ENCODE results near the gene CACNA2D3.

CACNA2D3 gene

DNA sequence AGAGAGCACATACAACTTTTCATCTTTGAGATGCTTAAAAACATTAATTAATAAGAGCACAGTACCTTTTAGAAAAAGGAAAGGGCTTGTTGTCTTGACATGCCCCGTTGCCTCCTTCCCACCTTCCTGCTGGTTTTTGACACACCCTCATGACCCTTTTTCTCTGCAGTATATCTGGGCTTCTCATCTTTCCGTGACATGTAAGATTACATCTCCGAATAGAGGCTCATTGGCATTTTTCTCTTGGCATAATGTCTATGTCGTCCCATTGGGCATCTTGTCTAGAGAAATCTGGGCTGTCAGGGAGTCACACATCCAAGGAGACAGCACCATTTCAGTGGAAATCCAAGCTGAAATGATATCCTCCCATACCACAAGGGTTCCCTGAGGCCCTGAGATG lies 741.4 kb downstream of the CACNA2D3 start:
- DNase-seq: no peak

DNA sequence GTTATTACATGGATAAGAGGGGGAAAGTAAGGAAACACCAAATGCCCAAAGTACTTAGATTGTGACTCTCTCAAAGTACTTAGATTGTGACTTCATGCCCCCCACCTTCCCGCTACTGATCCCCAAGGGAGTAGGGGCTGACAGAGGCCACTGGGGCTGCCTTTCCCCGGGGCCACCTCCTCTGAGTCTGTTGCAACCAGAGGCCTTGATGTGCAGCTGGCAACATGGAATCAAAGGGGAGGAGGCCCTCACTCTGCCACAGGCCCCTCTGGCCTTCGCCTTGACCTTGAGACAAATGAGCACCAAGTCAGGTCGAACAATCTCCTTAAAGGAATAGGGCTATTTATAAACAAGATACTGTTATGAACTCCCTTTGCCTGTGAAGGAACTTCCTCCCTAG lies 743.0 kb downstream of the CACNA2D3 start:
- no peak for DNase-seq

DNA sequence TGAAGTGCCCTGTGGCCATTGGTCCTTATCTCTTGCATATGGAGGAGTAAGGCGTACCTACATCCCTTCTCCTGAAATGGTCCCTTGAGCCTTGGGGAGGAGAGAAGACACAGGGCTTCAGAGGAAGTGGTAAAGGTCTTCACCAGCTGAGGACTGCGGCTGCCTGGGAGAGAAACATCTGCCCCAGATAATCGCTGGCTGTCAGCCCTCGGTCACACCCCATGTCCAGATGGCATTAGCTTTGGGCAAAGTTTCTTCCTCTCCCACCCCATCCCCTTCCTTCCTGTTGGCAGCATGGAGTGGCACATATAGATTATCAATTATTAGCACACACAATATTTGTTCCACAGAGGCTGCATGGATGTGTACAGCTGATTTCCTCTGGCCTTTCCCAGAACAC lies 743.9 kb downstream of the CACNA2D3 start:
- DNase-seq: no peak

DNA sequence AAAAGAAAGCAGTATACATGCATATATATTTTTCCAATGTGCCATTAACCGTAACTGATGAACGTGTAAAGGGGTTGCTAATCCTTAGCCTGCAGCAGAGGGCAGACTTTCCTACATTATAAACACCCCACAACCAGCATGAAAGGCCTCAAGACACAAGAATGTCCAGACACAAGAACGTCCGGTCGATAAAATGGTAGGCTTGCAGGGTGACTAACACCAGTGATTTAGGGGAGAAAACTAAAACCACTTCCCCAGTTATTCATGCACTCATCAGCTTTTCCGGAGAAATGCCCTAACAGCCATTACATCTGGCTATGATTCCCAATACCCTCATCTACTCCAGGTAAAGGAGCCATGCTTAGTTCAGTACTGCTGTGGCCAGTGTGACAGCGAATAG lies 748.1 kb downstream of the CACNA2D3 start:
- DNase-seq: no peak

DNA sequence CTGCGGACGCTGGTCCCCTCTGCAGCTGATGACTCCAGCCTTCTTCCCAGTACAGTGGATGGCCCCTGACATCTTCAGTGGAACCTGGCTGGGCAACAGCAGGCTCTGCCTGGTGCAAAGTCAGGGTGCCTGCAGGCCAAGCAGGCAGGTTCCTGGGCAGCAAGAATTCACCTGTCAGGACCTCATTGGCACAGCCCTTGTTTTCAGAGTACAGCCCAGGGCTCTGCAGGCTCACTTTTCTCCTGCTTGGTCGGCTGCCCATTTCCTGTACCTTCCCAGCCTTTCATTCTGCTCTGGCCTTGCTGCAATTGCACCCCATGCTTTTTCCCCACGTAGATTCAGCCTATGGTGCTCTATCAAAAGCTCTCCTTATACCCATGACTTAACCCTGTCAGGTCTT lies 749.5 kb downstream of the CACNA2D3 start:
- DNase-seq: no peak

DNA sequence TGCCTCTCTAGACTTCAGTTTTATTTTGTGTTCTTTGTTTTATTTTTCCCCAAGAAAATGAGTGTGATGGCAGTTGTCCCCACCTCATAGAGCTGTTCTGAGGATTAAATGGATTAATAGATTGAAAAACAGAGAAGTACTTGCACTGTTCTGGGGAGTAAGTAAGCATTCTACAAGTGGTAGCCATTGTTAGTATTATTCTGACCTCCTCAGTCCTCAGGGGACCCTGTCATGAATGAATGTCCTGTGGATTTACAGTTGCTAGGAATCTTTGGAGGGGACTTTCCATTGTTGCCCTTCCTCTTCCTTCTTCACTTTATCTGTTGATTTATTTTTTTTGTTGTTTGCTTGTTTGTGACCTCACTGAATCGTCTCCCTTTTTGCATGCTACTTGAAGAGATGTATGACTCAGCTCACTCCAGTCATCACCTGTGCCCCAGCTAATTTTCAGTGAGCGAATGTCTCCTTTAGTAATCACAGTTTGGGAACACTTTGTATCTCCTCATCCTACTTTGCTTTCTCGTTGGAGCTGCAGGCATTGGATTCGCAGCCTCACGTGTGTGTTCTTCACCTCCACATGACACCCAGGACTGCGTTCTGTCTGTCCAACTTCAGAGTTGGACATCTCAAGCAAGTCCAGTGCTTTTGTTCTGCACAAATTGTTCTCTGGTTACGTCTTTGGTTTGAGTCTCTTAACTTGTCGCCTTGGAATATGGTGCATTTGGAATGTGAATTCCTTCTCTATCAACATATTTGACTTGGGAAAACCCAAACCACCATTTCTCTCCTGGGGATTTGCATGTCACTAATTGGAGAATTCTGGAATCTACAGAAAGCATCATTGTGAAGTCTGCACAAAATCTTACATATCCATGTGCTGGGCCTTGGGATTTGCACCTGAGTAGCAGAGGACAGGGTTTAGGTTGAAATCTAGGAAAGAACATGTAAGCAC lies 751.0 kb downstream of the CACNA2D3 start:
- DNase-seq: no peak

DNA sequence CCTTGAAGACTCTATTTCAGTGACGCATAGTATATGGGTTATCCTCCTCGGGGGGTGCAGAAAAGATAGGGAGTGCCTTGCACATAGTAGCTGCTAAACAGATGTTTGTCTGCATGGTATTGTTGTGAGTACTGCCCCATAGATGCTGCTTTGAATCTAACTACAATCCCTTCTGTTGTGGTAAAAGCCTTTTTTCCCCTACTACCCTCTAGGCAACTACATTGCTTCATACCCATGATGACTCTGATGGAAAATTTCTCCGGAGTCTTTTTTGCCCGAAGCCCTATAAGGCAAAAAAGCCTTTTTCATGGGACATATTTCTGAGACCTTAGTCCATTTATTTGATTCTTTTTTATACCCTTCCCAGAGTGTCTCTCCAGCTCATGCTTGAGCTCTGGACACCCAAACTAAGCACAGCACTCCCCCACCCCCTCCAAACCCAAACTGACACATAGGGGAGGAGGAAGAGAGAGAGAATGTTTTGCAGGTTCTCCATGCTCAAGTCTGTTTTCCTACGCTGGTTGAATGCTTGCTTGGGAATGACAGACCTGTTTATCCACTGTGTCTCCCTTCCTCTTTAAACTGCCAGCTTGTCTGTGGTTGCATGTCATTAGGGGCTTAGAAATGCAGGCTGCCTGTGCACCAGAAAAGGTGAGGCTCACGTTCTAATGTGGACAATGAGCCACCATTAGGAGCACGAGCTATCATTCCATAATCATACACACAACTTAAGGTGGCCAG lies 752.6 kb downstream of the CACNA2D3 start:
- no peak for DNase-seq

DNA sequence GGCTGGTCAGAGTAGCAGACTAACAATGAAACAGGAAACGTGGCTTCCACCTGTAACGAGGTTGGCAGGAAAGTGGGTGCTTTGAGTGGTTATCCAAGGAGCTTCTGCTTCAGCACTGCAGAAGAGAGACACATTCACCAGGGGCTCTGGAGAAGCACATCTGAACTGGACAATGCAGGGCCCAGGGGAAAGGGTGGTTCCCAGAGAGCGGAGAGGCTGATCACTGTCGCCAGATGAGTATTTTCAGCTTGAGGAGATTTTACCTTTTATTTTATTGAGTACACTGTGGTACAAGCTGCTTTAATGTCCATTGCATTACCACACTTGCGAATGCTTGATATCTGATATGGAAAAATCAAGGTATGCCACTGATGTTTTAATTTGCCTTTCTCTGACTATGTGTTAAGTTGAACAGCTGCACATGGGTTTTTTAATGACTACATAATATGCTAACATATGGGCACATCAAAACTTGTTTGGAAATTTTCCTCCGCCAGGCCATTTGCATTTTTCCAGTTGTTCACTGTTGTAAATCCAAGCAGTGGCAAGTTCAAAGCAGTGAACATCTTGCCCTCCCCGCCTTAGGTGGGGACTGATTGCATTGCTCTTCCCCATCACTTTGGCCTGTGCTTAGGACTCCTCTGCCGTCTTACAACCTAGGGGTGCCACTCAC lies 753.4 kb downstream of the CACNA2D3 start:
- DNase-seq: no peak

DNA sequence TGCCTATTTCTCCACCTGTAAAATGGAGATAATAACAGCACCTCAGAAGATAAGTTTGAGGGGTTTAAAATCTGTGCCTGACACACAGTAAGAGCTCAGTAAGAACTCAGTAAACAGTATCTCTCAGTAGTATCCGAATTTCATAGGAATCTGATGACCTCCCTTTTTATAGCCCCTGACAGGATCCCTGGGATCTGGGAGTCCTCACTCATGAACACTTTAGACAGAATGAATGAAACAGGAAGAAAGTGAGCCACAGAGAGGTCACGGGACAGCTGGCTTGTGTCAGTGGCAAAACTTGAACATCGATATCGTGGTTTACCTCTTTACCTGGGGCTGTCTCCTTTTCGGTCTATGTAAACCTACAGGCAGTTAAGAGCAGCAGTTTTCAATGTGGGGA lies 754.3 kb downstream of the CACNA2D3 start:
- DNase-seq: no peak

DNA sequence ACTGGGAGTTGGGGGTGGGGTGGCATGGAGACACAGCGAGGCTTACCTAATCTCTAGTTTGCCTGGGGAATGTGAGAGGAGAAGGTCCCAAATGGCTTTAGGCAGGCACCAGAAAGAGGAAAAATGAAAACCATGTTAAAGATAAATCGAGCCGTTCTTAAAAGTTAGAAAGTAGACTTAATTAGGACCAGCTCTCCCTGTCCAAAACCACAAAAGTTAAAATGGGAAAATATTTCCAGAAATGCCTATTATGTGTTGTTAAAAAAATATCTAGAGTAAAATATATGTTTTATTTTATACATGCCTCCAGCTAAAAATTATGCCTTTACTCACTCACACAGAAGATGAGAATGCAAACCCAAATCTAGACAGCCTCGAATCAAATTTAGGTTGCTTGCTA lies 755.4 kb downstream of the CACNA2D3 start:
- no peak for DNase-seq

DNA sequence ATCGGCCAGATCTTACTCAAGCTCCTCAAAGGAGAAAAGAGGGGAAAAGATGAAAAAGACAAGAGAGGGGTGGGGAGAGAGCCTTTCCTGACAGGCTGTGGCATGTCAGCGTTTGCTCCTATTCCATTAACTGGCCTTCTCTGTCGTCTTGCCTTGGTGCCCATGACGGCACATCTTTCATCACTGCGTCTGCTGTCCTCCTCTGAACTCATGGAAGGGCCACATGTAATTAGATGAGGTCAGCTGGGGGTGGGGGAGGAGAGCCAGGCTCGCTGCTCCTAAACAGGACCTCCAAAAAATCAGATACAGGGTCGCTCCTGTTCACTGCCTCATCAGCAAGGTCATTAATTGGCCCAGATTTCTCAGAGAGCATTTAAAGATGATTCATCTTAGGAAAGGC lies 755.8 kb downstream of the CACNA2D3 start:
- no peak for DNase-seq

DNA sequence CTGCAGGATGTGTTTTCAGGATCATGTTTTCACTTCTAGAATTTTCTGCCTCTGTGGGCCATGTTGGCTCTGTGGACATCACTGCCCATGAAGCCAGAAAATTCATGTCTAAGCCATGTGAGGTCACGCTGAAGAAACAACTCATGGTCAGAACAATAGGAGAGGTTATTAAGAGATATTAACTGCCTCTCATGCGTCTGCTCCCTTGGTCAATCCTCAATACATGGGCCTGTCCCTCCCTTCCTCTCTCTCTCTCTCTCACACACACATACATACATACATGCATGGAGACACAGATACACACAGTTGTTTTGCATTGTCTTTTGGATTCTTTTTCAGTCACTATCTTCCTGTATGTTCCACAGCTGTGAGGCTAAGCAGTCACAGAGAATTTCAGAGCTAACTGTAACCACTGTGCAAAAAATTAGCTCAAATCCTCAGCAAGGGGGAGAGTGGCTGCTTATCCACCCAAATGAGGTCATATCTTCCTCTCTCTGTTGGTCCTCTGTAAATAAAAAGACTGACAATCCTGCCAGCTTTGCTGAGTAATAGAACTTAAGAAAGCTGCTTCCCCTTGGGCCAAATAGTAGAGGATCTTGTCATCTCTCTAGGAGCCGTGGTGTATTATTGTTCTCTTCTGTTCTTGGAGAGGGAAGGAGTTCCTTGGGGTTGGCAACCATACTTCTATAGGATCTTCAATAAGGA lies 759.9 kb downstream of the CACNA2D3 start:
- no peak for DNase-seq

DNA sequence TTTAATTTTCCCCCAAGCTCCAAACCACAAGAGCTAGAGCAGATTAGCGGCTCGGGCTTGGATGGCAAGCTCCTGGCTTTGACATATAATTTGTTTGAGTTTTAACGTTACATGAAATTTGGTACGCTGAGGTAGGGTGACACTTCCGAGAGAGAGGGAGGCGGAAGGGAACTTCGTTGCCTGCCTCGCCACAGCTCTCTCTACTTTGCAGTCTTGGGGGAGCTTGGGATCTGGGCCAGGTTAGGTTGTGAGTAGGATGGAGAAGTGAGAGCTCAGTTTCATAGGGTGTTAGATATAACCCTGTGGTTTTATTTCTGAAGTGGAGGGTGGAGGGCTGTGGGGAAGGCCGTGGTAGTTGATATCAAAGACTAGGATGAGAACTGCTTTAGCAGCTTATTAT lies 765.8 kb downstream of the CACNA2D3 start:
- DNase-seq: no peak

DNA sequence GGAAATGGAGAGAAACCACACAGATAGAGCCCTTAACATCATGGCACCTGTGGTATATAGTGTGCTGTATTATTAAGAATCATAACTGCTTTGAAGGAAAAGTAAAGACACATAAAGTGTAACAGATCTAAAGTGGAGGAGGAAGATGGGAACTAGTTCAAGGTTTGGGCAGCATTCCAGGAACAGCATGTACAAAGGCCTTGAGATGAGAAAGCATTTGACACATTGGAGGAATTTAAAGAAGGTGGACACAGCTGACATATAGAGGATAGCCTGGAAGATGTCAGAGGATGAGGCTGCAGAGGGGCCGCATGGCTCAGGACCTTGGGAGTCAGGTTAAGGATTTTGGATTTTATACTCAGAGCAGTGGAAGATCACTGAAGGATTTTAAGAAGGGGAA lies 766.5 kb downstream of the CACNA2D3 start:
- no peak for DNase-seq

DNA sequence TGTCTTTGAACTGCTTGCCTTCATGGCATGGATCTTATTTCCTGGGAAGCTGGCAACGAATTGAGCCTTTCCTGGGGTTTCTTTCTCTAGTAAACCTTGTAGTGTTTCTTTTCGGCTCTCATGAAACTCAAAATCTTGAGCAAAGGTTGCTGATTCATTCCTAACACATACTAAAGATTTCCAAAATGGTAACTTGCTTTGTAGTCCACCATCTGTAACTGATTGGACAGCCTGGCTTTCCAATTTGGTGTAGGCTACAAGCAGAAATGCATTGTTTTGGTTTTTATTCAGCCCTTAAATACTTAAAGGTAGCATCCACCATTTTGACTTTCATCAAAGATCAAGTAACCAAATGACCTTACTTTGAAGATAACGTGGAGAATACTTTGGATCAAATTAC lies 767.4 kb downstream of the CACNA2D3 start:
- no peak for DNase-seq

DNA sequence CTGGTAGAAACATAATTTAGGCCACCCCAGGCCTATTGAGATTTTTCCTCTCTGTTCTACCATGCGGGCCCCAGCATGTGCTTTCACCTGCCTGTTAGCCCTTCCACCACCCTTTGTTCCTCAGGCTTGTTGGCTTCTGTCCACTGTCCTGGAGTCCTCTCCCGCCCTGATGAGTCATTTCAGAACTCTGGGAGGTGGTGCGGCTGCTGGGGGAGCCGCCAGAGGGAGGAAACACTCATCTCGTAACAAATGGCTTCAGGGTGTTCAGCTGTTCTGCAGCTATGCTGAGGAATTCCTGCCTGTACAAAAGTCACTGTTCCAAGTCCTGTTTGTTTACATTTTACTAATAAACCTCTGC lies 769.2 kb downstream of the CACNA2D3 start:
- no peak for DNase-seq

DNA sequence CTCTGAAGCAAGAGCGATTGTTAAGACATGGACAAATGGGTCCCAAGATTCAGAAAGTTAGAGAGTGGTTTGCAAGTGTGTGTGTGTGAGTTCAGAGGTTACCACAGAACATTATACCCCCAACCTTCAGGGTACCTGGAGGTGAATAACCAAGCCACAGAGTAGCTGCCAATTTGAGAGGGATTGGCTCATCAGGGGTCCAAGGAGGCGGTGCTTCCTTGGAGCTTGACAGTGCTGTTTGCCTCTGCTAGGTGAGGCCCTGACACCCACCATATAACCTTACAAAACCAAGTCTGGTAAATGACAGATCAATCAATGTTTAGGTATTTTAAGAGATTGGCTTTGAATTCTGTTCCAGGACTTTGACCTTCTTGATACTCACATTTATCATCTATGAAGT lies 769.8 kb downstream of the CACNA2D3 start:
- no peak for DNase-seq

DNA sequence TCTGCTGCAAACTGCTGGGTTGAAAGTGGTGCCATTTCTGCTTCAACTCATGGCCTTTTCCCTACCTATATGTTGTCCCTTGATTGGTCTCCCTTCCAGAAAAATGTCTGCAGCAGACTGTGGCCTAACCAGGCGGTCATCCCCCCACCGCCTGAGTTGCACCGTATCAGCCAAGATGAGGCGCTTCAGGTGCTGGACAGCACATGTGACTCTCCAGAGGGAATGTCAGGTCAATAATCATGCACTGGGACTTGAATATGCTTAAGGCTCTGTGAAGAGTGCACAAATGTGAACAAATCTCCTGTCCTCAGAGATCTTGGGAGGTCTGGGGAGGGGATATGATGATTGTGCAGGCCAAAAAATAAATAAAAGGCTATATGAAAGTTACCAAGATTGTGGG lies 773.3 kb downstream of the CACNA2D3 start:
- DNase-seq: no peak

DNA sequence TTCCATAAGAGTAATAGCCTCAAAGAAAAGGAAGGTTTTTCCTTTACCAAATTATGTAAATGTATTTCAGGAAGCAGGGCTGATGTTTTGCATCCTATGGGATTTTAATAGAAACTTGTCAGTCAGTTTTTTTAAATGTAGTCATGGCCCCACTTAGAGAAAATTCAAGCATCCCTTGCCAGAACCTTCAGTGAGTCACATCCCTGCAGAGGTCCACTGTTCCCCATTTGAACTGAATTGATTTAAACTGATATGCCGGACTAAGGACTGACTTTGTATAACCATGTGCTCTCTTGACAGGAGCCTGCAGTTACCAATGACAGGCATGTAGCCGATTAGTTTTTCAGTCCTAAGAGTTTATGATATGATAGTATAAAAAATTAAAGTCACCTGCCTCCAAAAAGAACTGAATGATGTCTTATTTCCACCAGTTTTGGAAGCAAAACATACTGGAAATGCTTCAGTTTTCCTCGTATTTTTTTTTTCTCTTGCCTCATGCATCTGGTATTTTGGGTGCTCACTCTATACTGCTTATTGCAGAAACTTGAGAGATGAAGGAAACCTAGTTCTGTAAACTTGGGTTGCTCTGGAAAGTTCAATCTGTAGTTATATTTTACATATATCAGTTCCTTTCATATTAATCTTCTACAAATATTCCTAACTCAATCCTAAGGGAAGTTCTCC lies 774.8 kb downstream of the CACNA2D3 start:
- no peak for DNase-seq

DNA sequence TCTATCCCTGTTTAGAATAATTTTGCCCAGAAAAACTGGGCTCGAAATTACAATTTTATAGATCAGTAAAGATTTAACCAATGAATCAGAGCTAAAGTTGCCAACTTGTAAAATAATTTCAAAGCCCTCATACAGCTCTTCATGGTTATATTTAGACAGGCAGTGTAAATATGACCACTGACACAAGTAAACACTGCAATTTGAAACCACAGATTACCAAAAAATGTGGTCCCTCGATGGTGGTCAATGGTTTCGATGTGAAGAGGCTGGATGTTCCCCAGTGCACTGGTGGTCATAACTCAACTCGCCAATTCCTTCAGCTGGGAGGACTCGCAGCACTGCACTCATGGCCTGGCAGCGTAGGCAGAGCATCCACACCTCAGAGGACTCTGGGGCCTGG lies 776.9 kb downstream of the CACNA2D3 start:
- DNase-seq: no peak

DNA sequence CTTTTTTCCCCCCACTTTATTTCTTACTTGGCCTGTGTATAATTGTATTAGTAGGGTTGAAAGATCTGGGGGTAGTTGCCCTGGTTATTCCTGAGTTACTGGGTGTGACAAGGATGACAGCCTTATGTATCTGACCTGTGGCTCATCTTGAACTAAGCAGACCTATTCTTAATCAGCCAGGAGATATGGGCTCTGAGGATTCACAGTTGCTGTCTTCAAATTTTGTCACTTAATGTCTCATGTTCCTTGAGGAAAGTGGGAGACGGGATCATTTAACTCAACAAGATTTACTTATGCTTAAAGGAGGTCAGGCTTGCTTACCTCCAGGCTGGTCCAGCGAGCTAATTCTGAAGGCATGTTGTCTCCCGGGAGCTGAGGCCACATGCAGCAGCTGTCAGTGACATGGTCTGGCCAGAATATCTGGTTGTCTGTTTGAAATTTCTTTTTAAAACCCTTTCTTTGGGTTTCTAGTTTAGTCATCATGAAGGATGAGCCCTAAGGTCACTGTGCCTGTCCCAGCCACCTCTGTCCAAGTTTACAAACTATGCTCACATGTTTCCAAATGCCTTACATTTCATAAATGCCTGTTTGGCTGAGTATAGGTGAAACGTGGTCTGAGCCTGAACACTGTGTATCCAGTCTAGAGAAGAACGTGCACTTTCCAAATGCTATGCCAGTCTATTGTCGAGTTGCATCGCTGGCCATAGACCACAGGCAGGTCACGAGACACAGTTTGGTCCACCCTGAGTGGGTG lies 778.7 kb downstream of the CACNA2D3 start:
- no peak for DNase-seq
